RCC 7860 (cell line): ENCODE results near the gene GLS.
"Not testable (repeated sequence)": the region's sequence is repeated elsewhere in the genome, so short reads cannot be mapped to it uniquely, and the experiment has no call there.

Experiments used
- DNase-seq: peaks from one replicate; pipeline ENCODE4 v3.0.0-alpha.2; 2015; ENCODE audit warnings: low spot score
- FAIRE-seq: peaks from 2 replicates; lab custom pipeline; 2012; peaks lifted over from hg19 to GRCh38; lab: Jason Lieb, UNC

GLS gene

GRCh38 chr2:190984595-190984994 is 104.0 kb downstream of the GLS start:
- no peak for FAIRE-seq
- DNase-seq: peak; percentile 19

GRCh38 chr2:190986221-190986953 is 105.8 kb downstream of the GLS start:
- DNase-seq (no peak), FAIRE-seq (no peak)

GRCh38 chr2:190987116-190987515 is 106.5 kb downstream of the GLS start:
- DNase-seq: no peak
- no peak for FAIRE-seq

- DNase-seq (no peak), FAIRE-seq (no peak)
Measured at GRCh38 chr2:190987938-190988337, 107.3 kb downstream of the GLS start.

- FAIRE-seq (no peak), DNase-seq (no peak)
Measured at GRCh38 chr2:190988910-190989309, 108.3 kb downstream of the GLS start.

- FAIRE-seq: no peak
- no peak for DNase-seq
Measured at GRCh38 chr2:190990132-190990531, 109.5 kb downstream of the GLS start.

- FAIRE-seq: no peak
- no peak for DNase-seq
Measured at GRCh38 chr2:190993292-190993643, 112.6 kb downstream of the GLS start.

- no peak for FAIRE-seq
- no peak for DNase-seq
Measured at GRCh38 chr2:190994148-190994547, 113.5 kb downstream of the GLS start.

- FAIRE-seq, DNase-seq: not testable (repeated sequence)
Measured at GRCh38 chr2:190995315-190995714, 114.7 kb downstream of the GLS start.

- no peak for DNase-seq
- FAIRE-seq: no peak
Measured at GRCh38 chr2:190996338-190996946, 115.8 kb downstream of the GLS start.

GRCh38 chr2:190996947-190997346 is 116.3 kb downstream of the GLS start:
- DNase-seq (no peak), FAIRE-seq (no peak)

- FAIRE-seq (no peak), DNase-seq (no peak)
Measured at GRCh38 chr2:190997526-190998113, 117.0 kb downstream of the GLS start.

GRCh38 chr2:190999058-190999457 is 118.4 kb downstream of the GLS start:
- no peak for FAIRE-seq
- no peak for DNase-seq

GRCh38 chr2:190999949-191000665 is 119.5 kb downstream of the GLS start:
- no peak for FAIRE-seq
- DNase-seq: no peak

GRCh38 chr2:191001032-191001431 is 120.4 kb downstream of the GLS start:
- DNase-seq (no peak), FAIRE-seq (no peak)

GRCh38 chr2:191001624-191002023 is 121.0 kb downstream of the GLS start:
- FAIRE-seq (no peak), DNase-seq (no peak)

GRCh38 chr2:191003405-191004309 is 123.0 kb downstream of the GLS start:
- DNase-seq (no peak), FAIRE-seq (no peak)

GRCh38 chr2:191006297-191006696 is 125.7 kb downstream of the GLS start:
- FAIRE-seq: no peak

GRCh38 chr2:191006997-191007783 is 126.6 kb downstream of the GLS start:
- no peak for FAIRE-seq
- DNase-seq: no peak

More at GRCh38 chr2:191006297-191006696, 125.7 kb downstream of the GLS start:
- DNase-seq: no peak

- no peak for FAIRE-seq
- DNase-seq: no peak
Measured at GRCh38 chr2:191008286-191008685, 127.7 kb downstream of the GLS start.
